Left renal cortex interstitium (tissue), 4 donors: ENCODE results near the gene MSMB. TPM values are rescaled to one million over a fixed set of nuclear protein-coding genes. Genes with fewer than 3 reads are reported as not detected.
"Not testable (repeated sequence)": the region's sequence is repeated elsewhere in the genome, so short reads cannot be mapped to it uniquely, and the experiment has no call there.

ENCODE experiments used
- DNase-seq, 4 donors: peaks; one replicate each; pipeline ENCODE4 v3.0.0-alpha.2; 2013; ENCODE audit warnings: low read depth in 4 of 4, low spot score in 2 of 4, missing footprints in 1 of 4
- polyA plus RNA-seq, 4 donors: library from polyadenylated mRNA; unstranded; fragments of 120-200 nt; gene quantifications; one replicate each; pipeline ENCODE4 v1.2.1, GENCODE V29; 2013; ENCODE audit not compliant: insufficient read length in 4 of 4

MSMB gene
- polyA plus RNA-seq, 4 donors, result not detected

DNA sequence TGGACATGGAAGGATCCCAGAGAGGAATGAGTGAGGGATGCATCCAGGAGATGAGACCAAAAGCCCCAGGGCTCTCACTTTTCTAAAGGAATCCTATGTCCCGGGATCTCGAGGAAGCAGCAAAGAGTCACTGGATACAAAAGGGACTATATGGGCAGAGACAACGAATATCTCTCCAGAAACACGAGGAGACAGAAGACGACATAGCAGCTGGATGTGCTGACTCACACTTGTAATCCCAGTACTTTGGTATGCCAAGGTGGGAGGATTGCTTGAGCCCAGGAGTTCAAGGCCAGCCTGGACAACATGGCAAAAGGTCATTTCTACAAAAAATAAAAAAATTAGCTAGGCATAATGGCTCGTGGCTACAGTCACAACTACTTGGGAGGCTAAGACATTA is 24.7 kb upstream of the MSMB start:
- DNase-seq, result no peak

GRCh38 chr10:46069771-46070463 is 23.8 kb upstream of the MSMB start:
- no peak for DNase-seq

- no peak for DNase-seq
Observed at GRCh38 chr10:46068905-46069304, 22.8 kb upstream of the MSMB start.

GRCh38 chr10:46068117-46068516 is 22.0 kb upstream of the MSMB start:
- no peak for DNase-seq

GRCh38 chr10:46064269-46064817 is 18.3 kb upstream of the MSMB start:
- no peak for DNase-seq

DNA sequence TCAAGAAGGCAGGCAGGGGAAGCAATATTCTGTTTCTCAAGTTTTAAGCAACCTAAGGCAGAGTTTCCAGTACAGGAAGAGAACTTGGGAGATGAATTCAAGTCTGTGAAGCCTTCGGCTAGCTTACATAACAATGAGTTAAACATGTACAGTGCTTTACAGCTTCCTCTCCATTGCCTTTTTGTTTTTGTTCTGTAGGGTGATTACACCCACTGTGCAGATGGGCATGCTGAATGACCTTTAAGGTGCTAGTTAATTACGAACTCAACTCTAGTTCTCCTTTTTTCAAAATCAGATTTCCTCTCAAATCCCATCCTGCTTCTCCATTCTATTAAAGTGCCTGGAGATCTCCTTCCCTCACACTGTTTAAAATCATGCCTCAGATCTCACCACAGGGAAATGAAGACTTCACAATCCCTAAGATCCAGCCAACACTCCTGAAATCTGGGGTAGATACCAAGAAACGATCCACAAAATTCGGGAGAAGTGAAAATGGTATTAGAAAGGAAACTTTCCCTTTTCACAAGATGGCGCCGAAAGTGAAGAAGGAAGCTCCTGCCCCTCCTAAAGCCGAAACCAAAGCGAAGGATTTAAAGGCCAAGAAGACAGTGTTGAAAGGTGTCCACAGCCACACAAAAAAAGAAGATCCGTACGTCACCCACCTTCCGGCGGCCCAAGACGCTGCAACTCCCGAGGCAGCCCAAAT is 16.8 kb upstream of the MSMB start:
- no peak for DNase-seq

- no peak for DNase-seq
Observed at GRCh38 chr10:46060706-46061105, 14.6 kb upstream of the MSMB start.

GRCh38 chr10:46057927-46058326 is 11.9 kb upstream of the MSMB start:
- not testable (repeated sequence) for DNase-seq

GRCh38 chr10:46057038-46057437 is 11.0 kb upstream of the MSMB start:
- no peak for DNase-seq

GRCh38 chr10:46055771-46056170 is 9.7 kb upstream of the MSMB start:
- DNase-seq, result no peak

DNA sequence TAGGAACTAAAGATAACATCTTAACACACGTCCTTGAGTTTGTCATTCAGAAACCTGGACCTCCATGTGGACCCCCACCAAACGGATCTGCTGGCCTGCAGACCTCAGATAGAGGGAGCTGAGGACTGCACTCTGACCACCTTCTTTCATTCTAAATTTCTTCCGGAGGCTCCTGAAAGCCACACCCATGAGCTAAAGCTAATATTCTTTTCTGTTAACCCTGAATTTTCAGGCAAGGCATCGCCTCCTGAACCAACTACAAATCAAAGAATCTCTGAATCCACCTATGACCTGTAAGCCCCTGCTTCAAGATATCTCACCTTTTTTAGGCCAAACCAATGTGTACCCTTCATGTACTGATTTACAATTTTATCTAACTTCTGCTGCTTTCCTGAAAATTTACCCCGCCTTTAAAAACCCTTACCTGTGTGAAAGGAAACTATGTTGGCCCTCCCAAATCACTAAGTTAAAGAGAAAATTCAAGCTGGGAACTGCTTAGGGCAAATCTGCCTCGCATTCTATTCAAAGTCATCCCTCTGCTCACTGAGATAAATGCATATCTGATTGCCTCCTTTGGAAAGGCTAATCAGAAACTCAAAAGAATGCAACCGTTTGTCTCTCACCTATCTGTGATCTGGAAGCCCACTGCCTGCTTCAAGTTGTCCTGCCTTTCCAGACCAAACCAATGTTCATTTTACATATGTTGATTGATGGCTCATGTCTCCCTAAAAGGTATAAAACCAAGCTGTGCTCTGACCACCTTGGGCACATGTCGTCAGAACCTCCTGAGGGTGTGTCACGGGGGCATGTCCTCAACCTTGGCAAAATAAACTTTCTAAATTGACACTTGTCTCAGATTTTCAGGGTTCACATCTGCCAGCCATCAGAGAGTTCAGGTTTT is 7.7 kb upstream of the MSMB start:
- DNase-seq, result no peak

DNA sequence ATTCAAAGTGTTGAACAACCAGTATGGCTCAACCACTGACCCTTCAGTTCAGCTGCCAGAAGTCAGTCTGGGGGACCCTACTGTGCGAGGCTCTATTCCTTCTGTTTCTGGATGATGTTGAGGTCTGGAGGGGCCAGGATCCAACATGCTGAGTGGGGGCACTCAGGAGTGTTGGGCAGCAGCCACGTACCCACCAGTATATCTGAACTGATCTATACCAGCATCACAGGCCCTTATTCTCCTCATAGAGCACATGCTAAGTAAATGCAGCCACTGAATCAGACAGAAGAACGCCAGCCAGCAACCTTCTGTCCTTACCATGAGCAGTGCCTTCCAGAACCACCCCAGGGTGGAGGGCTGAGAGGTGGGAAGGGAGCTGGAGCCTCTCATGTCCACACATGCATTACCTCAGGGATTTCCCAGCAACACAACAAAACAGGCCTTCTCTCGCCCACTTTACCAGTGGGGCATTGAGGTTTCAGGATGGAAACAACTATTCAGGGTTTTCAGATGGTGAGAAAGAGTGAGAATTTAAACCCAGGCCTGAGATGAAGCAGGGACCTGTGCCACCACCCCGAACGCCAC is 6.8 kb upstream of the MSMB start:
- no peak for DNase-seq

GRCh38 chr10:46052057-46052790 is 6.2 kb upstream of the MSMB start:
- DNase-seq, result no peak

DNA sequence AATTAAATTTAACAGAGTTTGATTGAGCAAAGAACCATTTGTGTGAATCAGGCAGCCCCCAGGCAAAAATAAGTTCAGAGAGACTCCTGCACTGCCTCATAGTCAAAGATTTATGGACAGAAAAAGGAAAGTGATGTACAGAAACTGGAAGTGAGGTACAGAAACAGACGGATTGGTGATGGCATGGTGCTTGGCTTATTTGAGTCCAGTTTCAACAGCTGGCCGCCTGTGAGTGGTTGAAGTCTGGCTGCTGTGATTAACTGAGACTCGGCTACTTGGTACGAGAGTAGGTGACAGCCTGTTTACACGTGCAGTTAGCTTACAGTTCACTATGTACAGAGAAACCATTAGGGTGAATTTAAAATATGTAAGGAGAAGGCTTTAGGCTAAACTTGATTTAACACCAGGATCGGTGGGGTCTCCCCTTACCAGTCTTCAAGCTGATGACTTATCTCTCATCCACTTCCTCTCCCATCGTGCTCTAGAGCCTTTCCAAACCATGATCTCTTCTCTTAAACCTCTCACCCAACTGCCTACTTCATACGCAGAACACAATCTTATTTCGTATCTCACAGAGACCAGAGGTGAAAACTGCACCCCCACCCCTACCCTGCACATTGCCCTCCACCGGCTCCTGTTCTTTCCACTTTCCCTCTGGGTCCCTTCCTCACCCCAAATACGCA is 5.0 kb upstream of the MSMB start:
- no peak for DNase-seq

DNA sequence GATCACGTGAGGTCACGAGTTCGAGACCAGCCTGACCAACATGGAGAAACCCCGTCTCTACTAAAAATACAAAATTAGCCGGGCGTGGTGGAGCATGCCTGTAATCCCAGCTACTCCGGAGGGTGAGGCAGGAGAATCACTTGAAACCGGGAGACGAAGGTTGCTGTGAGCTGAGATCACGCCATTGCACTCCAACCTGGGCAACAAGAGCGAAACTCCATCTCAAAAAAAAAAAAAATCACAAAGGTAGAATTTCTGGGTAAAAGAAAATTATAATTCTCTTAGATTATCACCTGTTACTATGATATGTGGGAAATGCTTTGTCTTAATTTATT is 3.4 kb upstream of the MSMB start:
- not testable (repeated sequence) for DNase-seq

DNA sequence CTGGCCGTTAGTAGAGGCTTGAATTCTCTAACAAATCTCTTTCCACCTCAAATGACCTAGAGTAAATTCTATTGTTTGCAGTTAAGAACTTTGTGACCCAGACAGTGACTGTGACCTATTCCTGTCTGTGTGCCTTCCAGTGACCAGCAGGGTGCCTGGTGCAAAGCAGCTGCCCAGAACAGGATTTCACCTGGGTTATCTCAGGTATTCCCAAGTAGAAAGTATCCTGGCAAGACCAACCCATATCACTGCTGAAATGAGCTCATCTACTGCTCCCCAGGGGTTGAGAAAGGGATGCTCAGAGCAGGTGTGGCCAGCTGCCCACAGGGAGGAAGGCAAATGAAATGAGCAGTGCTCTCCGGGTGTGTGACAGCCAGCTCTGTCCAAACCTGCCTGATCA is 2.1 kb upstream of the MSMB start:
- no peak for DNase-seq

- DNase-seq, result no peak
Observed at GRCh38 chr10:46042527-46042926, 3.5 kb downstream of the MSMB start.

DNA sequence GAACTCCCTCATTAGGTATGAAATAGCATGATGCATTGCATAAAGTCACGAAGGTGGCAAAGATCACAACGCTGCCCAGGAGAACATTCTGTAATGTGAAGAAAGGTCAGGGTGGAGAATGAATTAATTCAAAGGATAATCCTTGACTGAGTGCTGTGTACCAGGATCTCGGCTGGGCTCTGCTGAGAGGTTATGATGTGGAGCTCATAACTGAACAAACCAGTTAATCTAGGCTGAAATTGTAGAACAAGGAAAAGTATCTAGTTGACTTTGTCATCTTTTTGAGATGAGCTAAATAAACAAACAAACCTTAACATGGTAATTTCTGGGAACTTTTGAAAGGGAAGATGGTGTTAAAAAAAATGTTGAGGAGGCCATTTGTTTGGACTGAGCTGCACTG is 6.1 kb downstream of the MSMB start:
- no peak for DNase-seq

DNA sequence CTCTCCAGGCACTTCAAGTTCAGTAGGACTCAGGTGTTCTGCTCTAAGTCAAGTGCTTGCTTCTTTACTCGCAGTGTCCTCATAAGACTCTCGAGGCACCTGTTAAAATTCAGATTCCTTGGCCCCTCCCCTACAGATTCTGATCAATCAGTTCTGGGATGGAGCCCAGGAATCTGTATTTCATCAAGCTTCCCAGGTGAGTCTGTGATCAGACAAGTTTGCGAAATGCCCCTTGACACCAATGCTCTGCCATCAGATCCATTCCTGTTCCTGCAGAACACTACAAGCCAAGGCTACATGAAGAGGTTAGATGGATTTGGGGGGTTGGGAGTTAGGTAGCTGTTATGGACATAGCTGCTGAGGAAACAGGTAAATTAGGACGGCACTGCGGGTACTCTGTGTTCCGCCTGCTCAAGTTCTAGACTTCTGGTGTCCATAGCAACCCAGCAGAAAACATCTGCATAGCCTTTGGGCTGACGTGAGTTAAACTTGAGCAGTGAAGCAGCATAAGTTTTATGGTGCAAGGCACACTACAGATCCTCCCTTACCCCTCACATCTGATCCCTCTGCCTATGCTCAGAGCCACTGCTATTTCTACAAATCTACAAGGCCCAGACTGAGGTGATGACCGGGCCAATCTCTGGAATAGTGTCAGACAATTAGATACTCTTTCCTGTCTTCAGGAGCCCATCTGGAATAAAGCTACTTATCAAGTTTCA is 8.8 kb downstream of the MSMB start:
- DNase-seq, result peak in 1 of 4 donors; percentile 37
